GM19467 (cell line): ENCODE results near the gene ANXA5.

Experiments used
- ATAC-seq: cut with Tn5 transposase; IDR thresholded peaks from one replicate; pipeline ENCODE4 v1.9.1; 2021; ENCODE audit warnings: mild to moderate bottlenecking, moderate library complexity; ENCODE audit not compliant: unreplicated experiment

Gene ANXA5

GRCh38 chr4:121650741-121651140, 46.0 kb downstream of the ANXA5 start:
- ATAC-seq = no peak

- no peak for ATAC-seq
These were observed 48.3 kb downstream of the ANXA5 start for GRCh38 chr4:121648516-121648915.

GRCh38 chr4:121642876-121643585, 53.7 kb downstream of the ANXA5 start:
- ATAC-seq = no peak

- ATAC-seq = no peak
These were observed 54.5 kb downstream of the ANXA5 start for GRCh38 chr4:121642292-121642691.

GRCh38 chr4:121633653-121634052, 63.1 kb downstream of the ANXA5 start:
- no peak for ATAC-seq

GRCh38 chr4:121632636-121633035, 64.1 kb downstream of the ANXA5 start:
- ATAC-seq = no peak
